Tibial nerve (tissue), 4 donors: ENCODE measurements around the gene COX6B1. TPM values are rescaled to one million over a fixed set of nuclear protein-coding genes. Genes with fewer than 3 reads are reported as not detected.

Experiments
- DNase-seq, 2 donors: peaks; one replicate each; pipeline ENCODE4 v3.0.0-alpha.2; 2019; ENCODE audit warnings: low spot score in 2 of 2
- H3K27ac ChIP-seq, 4 donors: fragments of 200-600 bp; sonication (generic) in 3 of 4; one replicate each; pipeline ENCODE4 v1.5.1; 2017 to 2019; ENCODE audit warnings: mild to moderate bottlenecking in 1 of 4
- H3K27me3 ChIP-seq, 2 donors: fragments of 200-600 bp; sonication (generic) in 1 of 2; one replicate each; pipeline versions ENCODE4 v1.5.1 to v1.6.0; 2017 to 2019
- H3K36me3 ChIP-seq, 3 donors: fragments of 200-600 bp; sonication (generic); one replicate each; pipeline ENCODE4 v1.5.1; 2018 to 2019
- H3K4me1 ChIP-seq, 4 donors: fragments of 200-600 bp; sonication (generic) in 3 of 4; one replicate each; pipeline ENCODE4 v1.5.1; 2017 to 2019
- H3K4me3 ChIP-seq, 4 donors: fragments of 200-600 bp; sonication (generic) in 3 of 4; one replicate each; pipeline ENCODE4 v1.5.1; 2017 to 2019; ENCODE audit warnings: mild to moderate bottlenecking in 1 of 4, moderate library complexity in 1 of 4
- H3K9me3 ChIP-seq, 4 donors: fragments of 200-600 bp; sonication (generic) in 3 of 4; one replicate each; pipeline ENCODE4 v1.5.1; 2017 to 2019
- EP300 ChIP-seq, 2 donors: sonication (generic); formaldehyde crosslinking; IDR thresholded peaks; one replicate each; pipeline ENCODE4 v1.6.1; 2017; ENCODE audit warnings: antibody characterized with exemption in 2 of 2, mild to moderate bottlenecking in 1 of 2
- POLR2A ChIP-seq, 2 donors: fragments of 450-650 bp; IDR thresholded peaks; one replicate each; pipeline ENCODE4 v1.6.1; 2017; ENCODE audit warnings: antibody characterized with exemption in 2 of 2, mild to moderate bottlenecking in 2 of 2, moderate library complexity in 2 of 2
- WGBS, 2 donors: methylation state at CpG; one replicate each; pipeline ENCODE4 v1.1.5; 2018; 5-methylcytosine and 5-hydroxymethylcytosine counted together
- total RNA-seq, 4 donors: library from RNA; depleted of rRNA; stranded (reverse); fragments of >200 nt; gene quantifications; one replicate each; pipeline ENCODE4 v1.1.0, GENCODE V29; 2016
- TF ChIP-seq, protein P1 (sequence below), 5 experiments: fragments of 200-600 bp in 3 of 5; fragments of 450-650 bp in 2 of 5; sonication (generic) in 3 of 5; IDR thresholded peaks; one replicate each; pipeline ENCODE4 v1.5.1; 2016 to 2019; ENCODE audit warnings: antibody characterized with exemption in 5 of 5, mild to moderate bottlenecking in 3 of 5, moderate library complexity in 2 of 5

The COX6B1 gene
- total RNA-seq, 4 donors from 2014 or later = 293 to 338 (median 316) TPM

DNA sequence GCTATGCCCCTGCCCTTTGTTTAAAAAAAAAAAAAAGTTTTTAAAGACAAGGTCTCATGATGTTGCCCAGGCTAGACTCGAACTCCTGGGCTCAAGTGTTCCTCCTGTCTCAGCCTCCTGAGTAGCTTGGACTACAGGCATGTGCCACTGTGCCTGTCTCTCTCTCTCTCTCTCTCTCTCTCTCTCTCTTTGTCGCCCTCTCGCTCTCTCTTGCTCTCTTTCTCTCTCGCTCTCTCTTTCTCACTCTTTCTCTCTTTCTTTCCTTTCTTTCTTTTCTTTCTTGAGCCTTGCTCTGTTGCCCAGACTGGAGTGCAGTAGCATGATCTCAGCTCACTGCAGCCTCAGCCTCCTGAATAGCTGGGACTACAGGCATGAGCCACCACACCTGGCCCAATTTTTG lies 7.5 kb downstream of the COX6B1 start:
- H3K4me1 ChIP-seq = peaks cover 0 to 3% (median 0%) of the 10 kb centered on the region in 4 donors
- peaks cover 0 to 100% (median 36%) of the 10 kb centered on the region in 3 donors for H3K36me3 ChIP-seq
- H3K9me3 ChIP-seq = no peaks in the 10 kb centered on the region
- no peaks in the 10 kb centered on the region for H3K27me3 ChIP-seq
- no peak overlapping the region for H3K27ac ChIP-seq
- TF ChIP-seq EP300 (IDR thresholded peaks at IDR 0.05) (no peak), POLR2A (IDR thresholded peaks at IDR 0.05) (no peak)
- TF ChIP-seq, protein P1, sequence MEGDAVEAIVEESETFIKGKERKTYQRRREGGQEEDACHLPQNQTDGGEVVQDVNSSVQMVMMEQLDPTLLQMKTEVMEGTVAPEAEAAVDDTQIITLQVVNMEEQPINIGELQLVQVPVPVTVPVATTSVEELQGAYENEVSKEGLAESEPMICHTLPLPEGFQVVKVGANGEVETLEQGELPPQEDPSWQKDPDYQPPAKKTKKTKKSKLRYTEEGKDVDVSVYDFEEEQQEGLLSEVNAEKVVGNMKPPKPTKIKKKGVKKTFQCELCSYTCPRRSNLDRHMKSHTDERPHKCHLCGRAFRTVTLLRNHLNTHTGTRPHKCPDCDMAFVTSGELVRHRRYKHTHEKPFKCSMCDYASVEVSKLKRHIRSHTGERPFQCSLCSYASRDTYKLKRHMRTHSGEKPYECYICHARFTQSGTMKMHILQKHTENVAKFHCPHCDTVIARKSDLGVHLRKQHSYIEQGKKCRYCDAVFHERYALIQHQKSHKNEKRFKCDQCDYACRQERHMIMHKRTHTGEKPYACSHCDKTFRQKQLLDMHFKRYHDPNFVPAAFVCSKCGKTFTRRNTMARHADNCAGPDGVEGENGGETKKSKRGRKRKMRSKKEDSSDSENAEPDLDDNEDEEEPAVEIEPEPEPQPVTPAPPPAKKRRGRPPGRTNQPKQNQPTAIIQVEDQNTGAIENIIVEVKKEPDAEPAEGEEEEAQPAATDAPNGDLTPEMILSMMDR (IDR thresholded peaks at IDR 0.05) = no peak
- DNase-seq = no peak
- no peak overlapping the region for H3K4me3 ChIP-seq
- WGBS, 2 donors = 95 to 97% methylated on average over 4 of the region's 4 CpGs

DNA sequence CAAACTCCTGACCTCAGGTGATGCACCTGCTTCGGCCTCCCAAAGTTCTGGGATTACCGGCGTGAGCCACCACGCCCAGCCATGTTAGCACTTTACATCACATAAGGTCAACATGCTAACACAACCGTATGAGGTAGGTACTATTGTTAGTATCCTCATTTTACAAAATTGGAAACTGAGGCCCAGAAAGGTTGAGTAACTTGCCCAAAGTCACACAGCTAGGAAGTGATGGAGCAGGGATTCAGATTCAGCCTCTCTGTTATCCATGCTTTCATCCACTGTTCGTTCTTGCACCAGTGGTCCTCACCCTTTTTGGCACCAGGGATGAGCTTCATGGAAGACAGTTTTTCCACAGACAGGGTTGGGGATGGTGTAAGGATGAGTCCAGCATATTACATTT lies 8.6 kb downstream of the COX6B1 start:
- WGBS, 2 donors = 94% methylated on average over 6 of the region's 6 CpGs
- peaks cover 0 to 100% (median 36%) of the 10 kb centered on the region in 3 donors for H3K36me3 ChIP-seq
- TF ChIP-seq, protein P1 (IDR thresholded peaks at IDR 0.05) = no peak
- TF ChIP-seq EP300 (IDR thresholded peaks at IDR 0.05) = no peak
- TF ChIP-seq POLR2A (IDR thresholded peaks at IDR 0.05) = no peak

DNA sequence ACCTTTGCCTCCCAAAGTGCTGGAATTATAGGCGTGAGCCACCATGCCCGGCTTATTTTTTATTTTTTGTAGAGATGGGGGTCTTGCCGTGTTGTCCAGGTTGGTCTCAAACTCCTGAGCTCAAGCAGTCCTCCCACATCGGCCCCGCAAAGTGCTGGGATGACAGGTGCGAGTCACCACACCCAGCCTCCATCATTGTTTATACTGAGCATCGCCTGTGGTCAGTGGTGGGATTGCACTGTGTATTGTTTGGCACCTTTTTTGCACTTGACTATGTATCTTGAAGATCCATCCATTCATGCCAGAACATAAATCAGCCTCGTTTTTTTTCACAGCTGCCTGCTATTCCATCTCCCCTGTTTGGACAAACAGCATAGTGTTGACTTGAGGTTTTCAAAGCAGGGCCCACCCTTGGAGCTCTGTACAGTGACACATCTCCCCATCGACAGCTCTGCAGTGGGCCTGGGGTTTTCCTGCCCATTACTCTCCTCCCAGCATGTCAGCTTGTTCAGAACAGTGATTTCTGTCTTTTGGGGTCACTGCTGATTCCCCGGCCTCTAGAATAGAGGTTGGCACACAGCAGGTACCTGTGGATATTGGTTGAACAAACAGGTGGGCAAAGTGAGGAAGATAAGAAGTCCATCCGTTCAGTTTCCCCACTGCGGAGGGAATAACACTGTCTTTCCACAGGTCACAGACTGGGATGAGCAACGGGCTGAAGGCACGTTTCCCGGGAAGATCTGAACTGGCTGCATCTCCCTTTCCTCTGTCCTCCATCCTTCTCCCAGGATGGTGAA lies 10.0 kb downstream of the COX6B1 start:
- Histone ChIP-seq H3K4me3 (no peak overlapping the region), H3K27me3 (no peaks in the 10 kb centered on the region), H3K36me3 (peaks cover 0 to 100% (median 35%) of the 10 kb centered on the region in 3 donors), H3K27ac (no peak overlapping the region), H3K4me1 (no peaks in the 10 kb centered on the region), H3K9me3 (no peaks in the 10 kb centered on the region)
- no peak for DNase-seq
- TF ChIP-seq, protein P1 (IDR thresholded peaks at IDR 0.05) = no peak
- TF ChIP-seq POLR2A (IDR thresholded peaks at IDR 0.05) (no peak), EP300 (IDR thresholded peaks at IDR 0.05) (no peak)
- 88 to 92% methylated on average over 15 of the region's 15 CpGs for WGBS, 2 donors

More for the DNA sequence above, 8.6 kb downstream of the COX6B1 start:
- no peak for DNase-seq
- Histone ChIP-seq H3K27ac (no peak overlapping the region), H3K4me3 (no peak overlapping the region), H3K27me3 (no peaks in the 10 kb centered on the region), H3K4me1 (no peaks in the 10 kb centered on the region), H3K9me3 (no peaks in the 10 kb centered on the region)

GRCh38 chr19:35661995-35662340 lies 13.8 kb downstream of the COX6B1 start:
- H3K27ac ChIP-seq = no peak overlapping the region
- 97 to 98% methylated on average over 6 of the region's 6 CpGs for WGBS, 2 donors
- no peak for TF ChIP-seq EP300 (IDR thresholded peaks at IDR 0.05)
- TF ChIP-seq POLR2A (IDR thresholded peaks at IDR 0.05) = no peak
- TF ChIP-seq, protein P1 (IDR thresholded peaks at IDR 0.05) = no peak
- H3K4me3 ChIP-seq = no peak overlapping the region
- H3K4me1 ChIP-seq = no peaks in the 10 kb centered on the region
- H3K36me3 ChIP-seq = peaks cover 0 to 89% (median 18%) of the 10 kb centered on the region in 3 donors
- DNase-seq = no peak
- no peaks in the 10 kb centered on the region for H3K27me3 ChIP-seq
- H3K9me3 ChIP-seq = no peaks in the 10 kb centered on the region

GRCh38 chr19:35663981-35664380 lies 15.9 kb downstream of the COX6B1 start:
- Histone ChIP-seq H3K27me3 (no peaks in the 10 kb centered on the region), H3K4me1 (no peaks in the 10 kb centered on the region), H3K4me3 (no peak overlapping the region), H3K27ac (no peak overlapping the region), H3K9me3 (no peaks in the 10 kb centered on the region), H3K36me3 (peaks cover 0 to 69% (median 6%) of the 10 kb centered on the region in 3 donors)
- 63 to 64% methylated on average over 3 of the region's 3 CpGs for WGBS, 2 donors
- DNase-seq = no peak
- TF ChIP-seq POLR2A (IDR thresholded peaks at IDR 0.05) (no peak), EP300 (IDR thresholded peaks at IDR 0.05) (no peak)
- TF ChIP-seq, protein P1 (IDR thresholded peaks at IDR 0.05) = no peak
